Activated CD8-positive, alpha-beta memory T cell treated with anti-CD3 and anti-CD28 coated beads for 48 hours (primary cell): ENCODE measurements around the gene MPPED2.

ENCODE experiments used
- DNase-seq, 3 experiments: peaks; one replicate each; pipeline ENCODE4 v3.0.0-alpha.2; 2020; ENCODE audit warnings: low read depth in 2 of 3, low spot score in 2 of 3

MPPED2 gene

DNA sequence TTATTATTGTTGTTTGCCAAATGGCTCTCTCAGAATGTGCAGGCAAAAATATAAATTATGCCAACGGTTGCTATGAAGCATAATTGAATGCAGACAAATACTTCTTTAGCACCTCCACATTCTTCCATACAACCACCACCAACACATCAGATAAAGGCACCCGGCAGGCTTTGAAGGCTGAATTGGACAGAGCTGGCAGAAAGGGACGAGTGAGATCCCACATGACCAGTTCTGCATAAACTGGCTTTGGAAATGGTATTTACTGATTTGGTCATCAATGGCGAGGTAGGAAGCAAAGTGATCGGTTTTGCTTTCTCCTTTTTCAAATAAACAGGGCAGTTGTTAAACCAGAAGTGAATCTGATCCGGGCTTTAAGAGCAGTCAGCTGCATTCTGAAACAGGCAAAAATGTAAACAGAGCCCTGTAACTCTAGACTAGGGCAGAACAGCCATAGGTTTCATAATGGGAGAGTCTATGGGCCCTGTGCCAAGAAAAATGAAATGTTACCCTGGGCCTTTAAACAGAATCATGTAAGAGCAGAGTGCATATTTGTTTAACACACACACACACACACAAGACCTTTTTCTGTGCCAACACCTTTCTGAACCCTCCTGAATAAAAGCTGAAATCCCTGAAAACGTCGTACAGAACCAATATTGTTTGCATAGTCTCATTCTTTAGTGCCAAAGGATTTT is 97.7 kb downstream of the MPPED2 start:
- DNase-seq = no peak

DNA sequence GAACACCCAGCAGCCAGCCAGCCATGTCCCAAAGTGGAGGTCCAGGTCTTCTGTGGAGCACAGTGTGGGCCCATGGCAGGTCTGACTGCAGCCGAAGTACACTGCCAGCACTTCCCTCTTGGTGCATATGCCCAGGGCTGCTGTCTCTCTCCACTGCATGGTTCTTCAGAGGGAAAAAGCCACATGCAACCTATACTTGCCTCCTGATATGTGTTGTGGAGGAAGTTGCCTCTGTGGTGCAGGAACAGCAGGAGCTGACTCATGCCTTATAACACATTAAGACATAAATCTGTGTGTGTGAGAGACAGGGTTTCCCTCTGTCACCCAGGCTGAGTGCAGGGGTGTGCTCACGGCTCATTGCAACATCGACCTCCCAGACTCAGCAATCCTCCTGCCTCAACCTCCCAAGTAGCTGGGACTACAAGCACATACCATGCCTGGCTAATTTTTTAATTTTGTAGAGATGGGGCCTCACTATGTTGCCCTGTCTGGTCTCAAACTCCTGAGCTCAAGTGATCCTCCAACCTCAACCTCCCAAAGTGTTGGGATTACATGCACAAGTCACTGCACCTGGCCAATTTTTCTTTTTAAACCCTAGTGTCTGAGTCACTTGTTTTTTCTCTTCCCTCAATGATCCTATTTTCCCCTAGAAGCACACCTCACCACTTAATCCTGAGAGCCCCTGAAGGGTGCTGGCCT is 98.8 kb downstream of the MPPED2 start:
- no peak for DNase-seq

DNA sequence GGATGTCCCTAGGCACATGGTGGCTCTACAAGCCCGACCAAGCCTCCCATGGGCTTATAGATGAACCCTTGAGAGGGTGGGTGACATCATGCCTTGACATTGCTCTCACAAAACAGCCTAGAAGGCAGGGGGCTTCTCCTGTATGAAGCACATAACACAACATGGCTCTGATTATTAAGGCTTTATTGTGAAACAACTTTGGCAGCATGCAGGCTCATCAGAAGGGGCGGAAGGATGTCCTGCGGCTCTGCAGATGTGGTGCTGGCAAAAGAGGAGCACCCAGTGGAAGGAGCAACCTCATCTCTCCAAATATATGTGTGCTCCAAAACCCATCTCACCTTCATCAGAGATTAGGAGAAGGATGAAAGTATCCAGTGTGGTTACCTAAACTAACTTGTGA is 100.4 kb downstream of the MPPED2 start:
- DNase-seq = no peak

DNA sequence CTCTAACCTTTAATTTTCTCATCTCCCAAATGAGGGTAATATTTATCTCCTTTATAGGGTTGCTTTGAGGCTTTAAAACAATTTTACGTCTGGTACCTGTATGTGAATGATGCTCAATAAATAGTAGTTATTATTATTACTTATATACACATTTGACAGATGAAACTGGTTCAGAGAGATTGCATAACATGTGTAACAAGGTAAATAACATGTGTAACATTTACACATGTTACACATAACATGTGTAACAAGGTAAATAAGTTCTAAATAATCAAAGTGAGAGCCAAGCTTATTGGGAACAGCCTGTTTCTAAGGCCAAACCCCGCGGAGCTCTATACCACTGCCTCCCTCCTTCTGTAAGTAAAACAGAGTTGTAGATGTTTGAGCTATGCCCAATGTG is 100.9 kb downstream of the MPPED2 start:
- no peak for DNase-seq

DNA sequence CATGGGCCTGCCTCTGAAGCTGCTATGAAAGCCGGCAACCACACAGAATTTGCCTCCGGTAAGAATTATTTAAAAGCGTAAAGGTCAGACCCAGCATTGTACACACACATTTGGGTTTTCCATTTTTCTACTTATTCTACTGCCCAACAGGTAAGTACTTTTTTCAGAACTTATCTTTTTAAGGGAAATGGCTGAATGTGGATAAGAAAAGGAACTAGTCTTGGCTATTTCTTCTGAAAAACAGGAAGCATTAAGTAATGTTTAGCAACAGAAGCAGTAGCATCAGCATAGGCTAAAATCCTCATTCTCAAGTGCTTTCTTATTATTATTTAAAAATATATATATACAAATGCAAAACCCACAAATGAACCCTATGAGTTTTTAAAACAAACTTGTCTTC is 103.1 kb downstream of the MPPED2 start:
- DNase-seq = no peak

DNA sequence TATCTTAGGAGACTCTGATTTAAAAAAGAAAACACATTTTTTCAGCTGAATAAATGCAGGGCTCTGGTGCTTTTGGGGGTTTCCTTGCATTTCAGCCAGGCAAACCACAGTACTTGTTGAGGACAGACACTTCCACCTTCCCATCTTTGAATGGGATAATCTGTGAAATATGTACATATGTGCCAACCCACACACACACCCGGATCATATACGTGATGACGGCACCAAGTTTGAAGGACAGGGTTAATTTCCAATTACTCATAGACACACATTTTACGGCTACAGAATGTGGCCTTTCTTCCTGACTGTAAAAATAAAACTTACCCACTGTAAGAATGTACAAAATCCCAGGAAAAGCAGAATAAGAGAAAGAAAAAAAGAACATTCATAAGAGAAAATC is 104.4 kb downstream of the MPPED2 start:
- DNase-seq = no peak

DNA sequence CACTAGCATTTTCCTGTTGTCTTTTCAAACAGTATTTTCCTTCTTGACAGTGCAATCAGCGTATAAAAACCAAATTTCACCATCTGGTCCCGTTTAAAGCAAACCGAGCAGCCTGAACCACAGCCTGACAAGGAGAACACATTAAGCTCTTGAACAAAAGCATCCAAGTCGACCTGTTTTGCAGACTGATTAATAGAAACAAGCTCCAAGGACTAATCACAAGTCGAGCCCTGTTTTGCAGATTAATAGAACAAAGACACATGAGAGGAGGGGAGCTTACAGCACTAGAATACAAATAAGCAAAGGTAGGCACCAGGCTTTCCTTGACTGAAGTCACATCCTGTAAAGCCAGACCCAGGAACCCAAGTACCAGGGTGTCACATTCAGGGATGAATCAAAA is 104.8 kb downstream of the MPPED2 start:
- no peak for DNase-seq

DNA sequence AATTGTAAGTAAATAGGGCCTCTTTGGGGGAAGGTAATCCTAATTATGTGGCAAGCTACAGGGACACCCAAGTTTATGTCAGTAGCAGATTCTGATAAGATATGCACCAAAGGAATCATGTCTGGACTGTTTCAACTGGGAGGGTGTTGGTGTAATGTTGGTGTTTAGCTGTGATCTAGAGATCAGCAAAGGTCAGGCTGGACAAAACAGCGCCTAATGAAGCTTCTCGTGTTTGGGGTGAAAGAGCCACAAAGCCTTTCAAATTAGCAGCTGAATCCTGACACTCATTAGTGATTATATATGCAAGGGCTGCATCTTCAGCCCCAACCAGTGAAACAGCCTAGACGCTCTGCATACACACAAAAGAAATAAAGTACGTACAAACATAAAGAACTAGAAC is 106.3 kb downstream of the MPPED2 start:
- DNase-seq = no peak

DNA sequence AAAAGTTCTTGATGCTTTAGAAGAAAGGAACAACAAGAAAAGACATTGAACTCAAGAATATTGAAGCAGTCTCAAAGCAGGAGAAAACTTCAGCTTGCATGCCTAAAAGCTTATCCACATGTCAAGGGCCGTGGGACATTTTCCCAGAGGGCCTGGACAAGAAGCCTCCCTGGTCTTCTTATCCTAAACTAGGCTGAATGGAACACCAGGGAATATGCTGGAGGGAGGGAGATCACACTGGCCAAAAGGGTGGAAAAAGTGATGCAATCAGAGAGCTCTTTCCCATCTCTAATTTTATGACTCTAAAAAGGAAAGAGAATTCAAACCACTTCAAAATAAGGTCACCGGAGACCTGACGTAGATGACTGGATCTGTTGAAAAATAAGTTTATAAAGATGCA is 107.2 kb downstream of the MPPED2 start:
- no peak for DNase-seq

DNA sequence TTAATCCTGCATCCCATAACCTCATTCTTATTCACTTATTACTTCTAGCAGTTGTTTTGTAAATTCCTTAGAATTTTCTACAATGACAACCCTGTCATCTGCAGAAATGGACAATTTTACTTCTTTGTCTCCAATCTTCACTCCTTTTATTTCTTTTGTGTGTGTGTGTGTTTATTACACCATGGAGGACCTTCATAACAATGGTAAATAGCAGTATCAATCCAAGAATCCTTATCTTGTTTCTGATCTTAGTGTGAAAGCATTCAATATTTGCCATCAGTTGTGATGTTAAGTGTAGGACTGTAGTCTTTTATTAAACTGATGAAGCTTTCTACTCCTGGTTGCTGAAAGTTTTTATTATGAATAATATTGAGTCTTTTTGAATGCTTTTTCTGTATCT is 109.1 kb downstream of the MPPED2 start:
- no peak for DNase-seq

DNA sequence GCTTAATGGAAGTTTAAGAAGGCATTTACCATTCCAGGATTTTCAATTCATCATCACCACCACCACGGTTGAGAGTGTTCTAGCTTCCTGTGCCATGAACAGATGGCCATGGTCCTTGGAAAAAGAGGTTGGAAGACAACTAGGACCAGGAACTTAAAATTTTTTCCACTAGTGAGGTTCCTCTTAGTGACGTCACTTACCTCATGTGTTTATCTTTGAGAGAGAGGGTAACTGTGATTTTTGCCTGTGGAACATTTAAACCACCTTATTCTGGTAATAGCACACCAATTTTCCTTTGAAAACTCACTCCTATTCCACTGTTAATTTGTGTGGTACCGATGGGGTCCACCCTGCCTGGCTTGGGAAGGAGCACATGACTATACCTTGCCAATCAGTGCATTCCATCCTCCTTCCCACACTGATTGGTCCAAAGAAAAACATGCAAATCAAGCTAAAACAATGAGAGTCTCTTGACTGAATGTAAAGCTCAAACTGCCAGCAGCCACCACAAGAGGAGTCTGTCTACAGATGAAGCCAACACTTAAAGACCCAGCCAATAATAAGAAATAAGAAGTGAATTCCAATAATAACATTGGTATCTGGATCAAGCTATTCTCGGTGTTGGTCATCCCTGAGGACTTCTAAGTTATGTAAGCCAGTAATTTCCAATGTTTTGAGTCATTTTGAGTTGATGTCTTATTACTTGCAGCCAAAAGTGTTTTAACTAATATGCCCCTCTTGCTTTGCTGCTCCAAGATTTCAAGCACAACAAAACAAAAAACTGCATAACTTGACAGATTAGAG is 111.8 kb downstream of the MPPED2 start:
- DNase-seq = no peak

DNA sequence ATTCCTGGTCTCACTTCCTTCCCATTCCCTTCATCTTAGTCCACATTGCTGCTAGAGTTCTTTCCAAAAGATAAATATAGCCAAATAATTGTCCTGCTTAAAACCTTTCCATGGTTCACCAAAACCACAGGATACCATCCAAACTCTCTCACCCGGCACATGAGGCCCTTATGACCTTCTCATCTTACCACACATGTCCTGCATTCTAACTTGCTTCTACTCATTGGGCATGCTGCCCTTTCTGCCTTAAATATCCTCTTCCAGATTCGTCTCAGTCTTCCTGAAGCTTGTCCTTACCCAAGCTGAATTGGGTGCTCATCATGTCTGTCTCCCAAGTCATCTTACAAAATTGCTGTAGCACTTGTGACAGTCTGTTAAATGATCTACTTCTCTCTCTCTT is 114.9 kb downstream of the MPPED2 start:
- no peak for DNase-seq

DNA sequence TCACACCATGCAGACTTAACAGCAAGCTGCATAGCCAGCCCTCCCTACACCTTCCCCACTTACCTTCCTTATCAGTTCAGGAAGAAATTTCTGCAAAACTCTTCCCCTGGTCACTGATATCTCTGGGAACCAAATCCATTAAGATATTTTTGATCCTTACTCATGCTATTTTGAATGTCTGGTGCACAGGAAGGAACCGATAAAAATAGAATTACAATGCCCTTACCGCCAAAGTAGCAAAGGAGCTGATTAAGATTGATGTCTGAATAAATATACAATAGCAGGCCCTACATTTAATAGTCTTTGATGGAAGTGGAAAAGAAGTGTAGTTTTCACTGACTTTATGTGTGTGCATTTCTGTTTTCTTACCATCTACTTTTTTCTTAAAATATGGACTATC is 117.3 kb downstream of the MPPED2 start:
- DNase-seq = no peak

DNA sequence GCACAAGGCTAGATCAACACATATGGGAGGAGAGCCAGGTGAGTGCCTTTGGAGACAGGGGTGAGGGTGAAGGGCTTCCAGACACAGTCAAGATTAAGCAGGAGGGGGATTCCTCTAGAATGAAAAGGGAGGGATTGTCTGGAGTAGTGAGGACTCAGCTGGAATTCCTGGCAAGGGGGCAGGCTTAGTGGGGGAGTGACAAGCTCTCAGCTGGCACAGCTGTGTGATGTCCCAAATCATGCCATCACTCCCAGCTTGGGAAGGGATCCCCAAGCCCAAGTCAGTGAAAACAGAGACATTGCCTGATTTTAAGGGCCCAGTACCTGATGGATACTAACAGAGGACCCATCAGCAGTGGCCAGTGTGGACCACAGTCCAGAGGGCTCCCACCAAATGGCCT is 119.0 kb downstream of the MPPED2 start:
- no peak for DNase-seq

DNA sequence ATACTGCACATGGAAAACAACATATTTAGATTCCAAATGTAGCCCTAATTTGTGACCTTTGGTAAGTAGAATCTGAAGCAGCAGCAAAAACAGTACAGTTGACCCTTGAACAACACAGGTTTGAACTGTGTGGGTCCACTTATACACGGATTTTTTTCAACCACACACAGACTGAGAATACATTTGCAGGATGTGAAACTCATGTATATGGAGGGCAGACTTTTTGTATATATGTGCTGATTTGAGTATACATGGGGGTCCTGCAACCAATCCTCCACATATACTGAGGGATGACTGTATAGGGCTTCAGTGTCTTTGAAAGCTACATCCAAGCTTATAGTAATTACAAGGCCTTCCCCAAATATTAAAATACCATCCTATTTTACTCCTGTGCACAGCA is 120.5 kb downstream of the MPPED2 start:
- DNase-seq = no peak

DNA sequence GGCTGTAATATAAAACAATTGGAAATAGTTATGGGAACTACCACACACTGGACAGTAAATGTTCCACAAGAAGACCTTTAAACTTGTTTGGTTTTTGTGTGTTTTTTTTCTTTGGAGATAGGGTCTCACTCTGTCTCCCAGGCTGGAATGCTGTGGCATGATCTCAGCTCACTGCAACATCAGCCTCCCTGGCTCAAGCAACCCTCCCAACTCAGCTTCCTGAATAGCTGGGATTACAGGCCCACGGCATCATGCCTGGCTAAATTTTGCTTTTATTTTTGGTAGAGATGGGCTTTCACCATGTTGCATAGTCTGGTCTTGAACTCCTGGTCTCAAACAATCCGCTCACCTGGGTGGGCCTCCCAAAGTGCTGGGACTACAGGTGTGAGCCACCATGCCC is 121.0 kb downstream of the MPPED2 start:
- DNase-seq = no peak

DNA sequence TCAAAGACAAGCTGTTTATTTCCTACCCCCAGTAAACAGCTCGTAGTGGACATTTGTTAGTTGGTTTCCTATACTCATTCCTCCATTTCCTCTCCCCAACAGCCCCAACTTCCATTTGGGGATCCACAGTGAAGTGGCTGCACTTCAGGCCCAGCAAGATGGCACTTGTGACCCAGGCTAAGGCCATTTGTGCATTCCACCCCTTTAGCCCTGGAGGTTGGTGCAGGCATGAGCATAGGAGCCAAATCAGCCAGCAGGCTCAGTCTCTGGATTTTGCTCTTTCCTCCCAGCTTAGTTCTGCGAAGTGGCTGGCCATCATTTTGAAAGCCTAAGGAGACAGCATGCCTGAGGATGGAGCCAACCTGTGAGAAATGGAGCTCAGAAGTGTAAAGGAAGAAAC is 122.9 kb downstream of the MPPED2 start:
- DNase-seq = no peak

DNA sequence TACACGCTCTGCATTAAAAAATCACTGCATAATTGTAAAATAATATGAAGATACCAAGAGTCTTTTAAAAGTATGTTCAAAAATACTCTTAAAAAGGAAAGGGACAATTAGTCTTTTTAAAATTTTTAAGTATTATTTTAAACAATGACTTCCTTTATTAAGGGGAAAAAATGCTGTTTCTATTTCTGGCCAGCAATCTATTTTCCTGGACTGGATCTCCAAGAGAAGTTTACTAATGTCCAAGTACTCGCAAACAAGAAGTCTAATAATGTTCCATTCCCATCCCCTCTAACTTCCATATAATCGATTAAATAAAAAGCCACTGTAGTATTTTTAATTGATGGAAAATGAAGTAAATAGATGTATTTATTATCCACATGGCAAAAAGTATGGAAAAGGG is 123.7 kb downstream of the MPPED2 start:
- no peak for DNase-seq

DNA sequence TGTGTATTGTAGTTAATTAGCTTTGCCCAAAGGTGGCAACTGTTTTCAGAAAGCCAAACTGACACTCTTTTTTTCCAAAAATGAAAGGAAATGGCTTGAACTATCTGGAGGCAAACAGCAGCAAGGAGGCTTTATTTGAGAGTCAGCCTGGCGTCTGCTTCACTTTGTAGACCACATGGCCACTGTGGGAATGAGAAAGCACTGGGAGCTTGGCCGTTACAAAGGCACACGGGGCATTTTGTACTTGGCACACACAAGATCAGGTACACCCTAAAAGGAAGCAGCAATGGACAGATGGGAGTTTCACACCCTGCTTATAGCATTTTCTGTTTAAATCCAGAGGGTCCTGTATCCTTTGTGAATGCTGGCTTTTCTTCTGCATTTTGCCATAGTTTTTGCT is 126.3 kb downstream of the MPPED2 start:
- no peak for DNase-seq

DNA sequence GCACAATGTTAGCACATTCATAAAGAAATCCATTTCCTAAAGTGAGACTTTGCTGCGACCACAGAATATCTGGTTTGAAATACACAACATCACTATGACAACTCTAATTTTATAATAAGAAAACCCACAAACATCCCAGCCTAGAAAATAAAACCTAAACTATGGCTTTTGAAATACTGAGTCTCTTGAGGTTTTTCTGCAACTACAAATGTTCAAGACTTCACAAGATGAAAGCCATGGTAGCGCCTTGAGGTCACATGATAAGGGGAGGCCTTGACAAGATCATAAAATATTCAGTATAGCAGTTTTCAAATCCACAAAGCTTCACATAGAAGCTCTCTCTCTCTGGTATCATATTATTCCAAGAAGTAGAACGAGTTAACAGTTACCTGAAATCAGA is 126.8 kb downstream of the MPPED2 start:
- no peak for DNase-seq

DNA sequence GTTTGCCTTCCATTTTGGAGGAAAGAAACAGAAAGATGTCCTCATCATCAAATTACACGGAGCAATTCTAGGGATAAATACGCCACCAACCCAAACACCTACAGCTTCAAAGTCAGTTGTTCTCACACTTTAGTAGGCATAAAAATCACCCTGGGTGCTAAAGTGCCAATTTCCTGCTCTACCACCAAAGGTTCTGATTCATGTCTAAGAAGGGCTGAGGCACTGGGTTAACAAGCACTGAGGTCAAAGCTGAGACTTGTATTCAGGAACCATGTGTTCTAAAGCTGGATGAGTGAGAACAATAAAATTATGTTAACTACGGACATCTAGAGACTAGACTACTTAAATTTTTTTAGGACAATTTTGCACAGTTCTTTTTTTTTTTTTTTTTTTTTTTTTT is 127.6 kb downstream of the MPPED2 start:
- DNase-seq = no peak

DNA sequence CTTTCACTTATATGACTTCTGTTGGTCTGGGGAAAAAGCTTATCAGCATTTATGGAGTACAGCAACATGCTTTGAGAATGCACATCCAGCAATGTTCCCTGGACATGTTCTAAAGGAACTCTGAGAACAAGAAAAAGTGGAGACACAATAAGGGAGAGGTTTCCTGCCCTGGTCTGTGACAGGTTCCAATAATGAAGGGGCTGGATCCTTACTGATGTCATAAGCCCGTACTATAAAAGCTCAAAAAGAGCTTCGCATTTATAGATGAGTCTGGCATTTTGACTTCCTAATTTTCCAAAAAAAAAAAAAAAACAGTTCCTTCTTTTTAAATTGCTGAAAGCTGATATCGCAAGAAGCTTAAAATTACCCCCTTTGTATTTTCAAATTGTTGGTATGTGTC is 129.1 kb downstream of the MPPED2 start:
- no peak for DNase-seq
